ENCODE measurements around the gene LRFN3. TPM values are rescaled to one million over a fixed set of nuclear protein-coding genes. Genes with fewer than 3 reads are reported as not detected.

LRFN3 gene
- total RNA-seq, 6 donors from 2014 or later = 6.3 to 17.2 (median 11.8) TPM

DNA sequence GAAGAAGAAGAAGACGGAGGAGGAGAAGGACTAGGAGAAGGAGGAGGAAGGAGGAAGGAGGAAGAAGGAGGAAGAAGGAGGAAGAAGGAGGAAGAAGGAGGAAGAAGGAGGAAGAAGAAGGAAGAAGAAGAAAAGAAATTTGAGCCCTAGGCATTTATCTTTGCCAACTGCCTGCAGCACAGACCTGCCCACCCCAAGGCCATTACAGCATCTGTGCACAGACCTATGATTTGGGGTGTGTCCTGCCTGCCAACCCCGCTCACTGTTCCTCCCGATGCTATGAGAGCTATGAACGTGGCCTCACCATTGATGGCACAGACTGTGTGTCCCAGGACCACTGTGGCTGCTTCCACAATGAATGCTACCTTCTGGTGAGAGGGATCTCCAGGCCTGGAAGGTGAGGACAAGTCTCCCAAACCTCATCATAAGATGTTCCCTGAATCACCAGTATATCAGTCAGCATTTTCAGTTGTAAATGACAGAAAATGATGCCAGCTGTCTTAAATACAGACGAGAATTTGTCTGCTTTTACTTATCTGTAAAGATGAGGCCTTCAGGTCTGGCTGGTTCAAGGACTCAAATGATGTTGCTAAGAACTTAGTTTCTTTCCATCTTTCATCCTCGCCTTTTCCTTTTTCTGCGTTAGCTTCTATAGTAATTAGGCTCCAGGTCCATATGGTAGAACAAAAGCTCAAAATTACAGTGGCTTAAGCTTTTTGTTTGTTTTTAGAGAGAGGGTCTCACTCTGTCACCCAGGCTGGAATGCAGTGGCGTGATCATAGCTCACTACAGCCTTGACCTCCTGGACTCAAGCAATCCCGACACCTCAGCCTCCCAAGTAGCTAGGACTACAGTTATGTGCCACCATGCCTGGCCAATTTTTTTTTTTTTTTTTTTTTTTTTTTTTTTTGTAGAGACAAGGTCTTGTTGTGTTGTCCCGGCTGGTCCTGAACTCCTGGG lies 54.9 kb downstream of the LRFN3 start:
- TF ChIP-seq POLR2A (IDR thresholded peaks at IDR 0.05) (no peak), EP300 (IDR thresholded peaks at IDR 0.05) (no peak), POLR2AphosphoS5 (IDR thresholded peaks at IDR 0.05) (no peak)
- TF ChIP-seq, protein P1, sequence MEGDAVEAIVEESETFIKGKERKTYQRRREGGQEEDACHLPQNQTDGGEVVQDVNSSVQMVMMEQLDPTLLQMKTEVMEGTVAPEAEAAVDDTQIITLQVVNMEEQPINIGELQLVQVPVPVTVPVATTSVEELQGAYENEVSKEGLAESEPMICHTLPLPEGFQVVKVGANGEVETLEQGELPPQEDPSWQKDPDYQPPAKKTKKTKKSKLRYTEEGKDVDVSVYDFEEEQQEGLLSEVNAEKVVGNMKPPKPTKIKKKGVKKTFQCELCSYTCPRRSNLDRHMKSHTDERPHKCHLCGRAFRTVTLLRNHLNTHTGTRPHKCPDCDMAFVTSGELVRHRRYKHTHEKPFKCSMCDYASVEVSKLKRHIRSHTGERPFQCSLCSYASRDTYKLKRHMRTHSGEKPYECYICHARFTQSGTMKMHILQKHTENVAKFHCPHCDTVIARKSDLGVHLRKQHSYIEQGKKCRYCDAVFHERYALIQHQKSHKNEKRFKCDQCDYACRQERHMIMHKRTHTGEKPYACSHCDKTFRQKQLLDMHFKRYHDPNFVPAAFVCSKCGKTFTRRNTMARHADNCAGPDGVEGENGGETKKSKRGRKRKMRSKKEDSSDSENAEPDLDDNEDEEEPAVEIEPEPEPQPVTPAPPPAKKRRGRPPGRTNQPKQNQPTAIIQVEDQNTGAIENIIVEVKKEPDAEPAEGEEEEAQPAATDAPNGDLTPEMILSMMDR (IDR thresholded peaks at IDR 0.05) = no peak
- 79 to 84% methylated on average over 10 of the region's 10 CpGs for WGBS, 2 donors
- ATAC-seq (ENCODE audit: low FRiP score in 2 of 2) = no peak

DNA sequence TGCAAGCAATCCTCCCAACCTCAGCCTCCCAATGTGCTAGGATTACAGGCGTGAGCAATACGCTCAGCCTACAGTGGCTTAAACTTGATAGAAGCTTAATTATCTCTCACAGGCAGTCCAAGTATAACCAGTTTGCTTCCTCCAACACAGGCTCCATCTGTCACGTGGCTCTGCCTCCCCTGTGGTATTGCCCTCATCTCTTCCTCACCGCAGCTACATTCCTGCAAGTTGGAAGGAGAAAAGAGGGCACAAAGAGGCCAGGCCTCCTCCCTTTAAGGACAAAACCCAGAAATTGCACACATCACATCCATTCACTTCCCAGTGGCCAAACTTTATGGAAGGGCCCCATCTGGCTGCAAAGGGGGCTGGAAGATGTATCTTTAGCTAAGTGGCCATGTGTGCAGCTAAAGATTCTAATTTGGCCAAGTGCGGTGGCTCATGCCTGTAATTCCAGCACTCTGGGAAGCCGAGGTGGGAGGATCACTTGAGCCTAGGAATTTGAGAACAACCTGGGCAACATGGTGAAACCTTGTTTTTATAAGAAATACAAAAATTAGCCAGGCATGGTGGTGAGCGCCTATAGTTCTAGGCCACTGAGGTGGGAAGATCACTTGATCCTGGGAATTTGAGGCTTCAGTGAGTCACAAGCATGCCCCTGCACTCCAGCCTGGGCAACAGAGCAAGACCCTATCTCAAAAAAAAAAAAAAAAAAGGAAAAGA lies 55.7 kb downstream of the LRFN3 start:
- peaks cover 25 to 34% (median 27%) of the 10 kb centered on the region in 4 donors for H3K4me1 ChIP-seq
- WGBS, 2 donors = 83 to 87% methylated on average over 7 of the region's 7 CpGs
- no peaks in the 10 kb centered on the region for H3K36me3 ChIP-seq
- peaks cover 0 to 4% (median 0%) of the 10 kb centered on the region in 4 donors for H3K27me3 ChIP-seq
- ATAC-seq (ENCODE audit: low FRiP score in 2 of 2) (no peak), DNase-seq (no peak)
- H3K9me3 ChIP-seq = no peaks in the 10 kb centered on the region
- TF ChIP-seq, protein P1 (IDR thresholded peaks at IDR 0.05) = no peak
- no peak for TF ChIP-seq EP300 (IDR thresholded peaks at IDR 0.05)
- no peak for TF ChIP-seq POLR2A (IDR thresholded peaks at IDR 0.05)
- no peak for TF ChIP-seq POLR2AphosphoS5 (IDR thresholded peaks at IDR 0.05)
- H3K27ac ChIP-seq = no peak overlapping the region
- no peak overlapping the region for H3K4me3 ChIP-seq

More for the DNA sequence above, 54.9 kb downstream of the LRFN3 start:
- Histone ChIP-seq H3K36me3 (no peaks in the 10 kb centered on the region), H3K4me1 (peaks cover 20 to 31% (median 22%) of the 10 kb centered on the region in 4 donors), H3K27ac (no peak overlapping the region), H3K4me3 (no peak overlapping the region), H3K9me3 (no peaks in the 10 kb centered on the region), H3K27me3 (peaks cover 0 to 12% (median 0%) of the 10 kb centered on the region in 4 donors)
- no peak for DNase-seq

DNA sequence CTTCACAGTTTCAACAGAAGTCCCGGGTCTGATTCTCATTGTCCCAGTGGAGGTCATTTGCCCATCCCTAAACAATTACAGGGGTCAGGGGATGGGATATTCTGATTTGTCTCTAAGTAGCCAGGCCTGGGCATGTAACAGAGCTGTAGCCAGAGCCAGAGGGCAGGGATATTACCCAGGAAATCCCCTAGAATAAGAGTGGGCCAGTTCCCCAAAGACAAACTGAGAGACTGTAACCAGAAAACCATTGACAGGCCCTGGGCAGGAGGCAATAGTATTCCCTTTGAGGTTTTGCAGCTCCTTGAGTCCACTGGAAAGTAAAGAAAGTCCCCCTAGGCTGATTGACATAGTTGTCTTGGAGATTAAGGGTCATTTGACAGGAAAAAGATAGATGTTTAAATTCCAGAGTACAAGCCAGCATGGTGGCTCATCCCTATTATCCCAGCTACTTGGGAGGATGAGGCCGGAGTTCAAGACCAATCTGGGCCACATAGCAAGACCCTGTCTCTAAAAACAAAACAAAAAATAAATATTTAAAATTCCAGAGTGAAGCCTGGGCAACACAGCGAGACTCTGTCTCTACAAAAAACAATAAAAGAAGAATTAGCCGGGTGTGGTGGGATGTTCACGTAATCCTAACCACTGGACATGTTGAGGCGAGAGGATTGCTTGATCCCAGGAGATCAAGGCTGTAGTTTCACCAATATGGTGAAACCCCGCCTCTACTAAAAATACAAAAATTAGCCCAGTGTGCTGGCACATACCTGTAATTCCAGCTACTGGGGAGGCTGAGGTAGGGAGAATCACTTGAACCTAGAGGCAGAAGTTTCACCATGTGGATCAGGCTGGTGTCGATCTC lies 57.0 kb downstream of the LRFN3 start:
- TF ChIP-seq, protein P1 (IDR thresholded peaks at IDR 0.05) = no peak
- no peak for TF ChIP-seq EP300 (IDR thresholded peaks at IDR 0.05)
- no peak for TF ChIP-seq POLR2AphosphoS5 (IDR thresholded peaks at IDR 0.05)
- TF ChIP-seq POLR2A (IDR thresholded peaks at IDR 0.05) = no peak
- DNase-seq = no peak
- H3K9me3 ChIP-seq = no peaks in the 10 kb centered on the region
- peaks cover 22 to 35% (median 24%) of the 10 kb centered on the region in 4 donors for H3K4me1 ChIP-seq
- H3K4me3 ChIP-seq = no peak overlapping the region
- 88 to 89% methylated on average over 8 of the region's 8 CpGs for WGBS, 2 donors
- no peaks in the 10 kb centered on the region for H3K27me3 ChIP-seq
- H3K36me3 ChIP-seq = peaks cover 0 to 9% (median 4%) of the 10 kb centered on the region in 4 donors
- no peak for ATAC-seq (ENCODE audit: low FRiP score in 2 of 2)
- no peak overlapping the region for H3K27ac ChIP-seq

DNA sequence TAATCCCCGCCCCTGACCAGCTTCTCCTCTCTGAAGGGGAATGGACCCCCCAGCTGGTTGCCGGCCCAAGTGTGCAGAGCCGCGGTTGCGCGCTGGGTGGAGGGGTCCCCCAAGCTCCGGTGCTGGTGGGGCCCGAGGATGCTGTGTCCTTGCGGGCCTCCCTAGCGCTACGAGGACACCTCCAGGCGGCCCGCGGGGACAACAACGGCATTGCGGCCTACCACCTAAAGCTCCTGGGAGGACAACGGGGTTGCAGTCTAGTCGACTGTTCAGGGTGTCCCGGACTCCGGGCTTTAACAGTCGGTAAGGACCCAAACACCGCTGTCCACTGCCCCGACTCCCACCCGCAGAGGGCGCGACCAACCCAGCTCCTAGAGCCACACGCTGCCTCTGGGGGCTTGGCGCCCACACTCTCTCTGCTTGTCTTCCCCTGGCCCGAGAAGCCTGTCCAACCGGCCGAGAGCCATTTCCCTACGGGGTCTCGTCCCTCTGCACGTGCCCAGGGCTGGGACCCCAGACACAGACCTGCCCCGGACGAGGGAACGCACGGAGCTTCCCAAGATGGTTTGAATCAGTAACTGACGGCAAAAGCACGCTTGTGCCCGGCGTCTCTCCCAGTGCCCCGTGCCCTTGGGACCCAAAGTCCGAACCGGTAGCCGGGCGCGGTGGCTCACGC lies 57.9 kb downstream of the LRFN3 start:
- Histone ChIP-seq H3K4me1 (peaks cover 22 to 36% (median 25%) of the 10 kb centered on the region in 4 donors), H3K36me3 (peaks cover 0 to 16% (median 4%) of the 10 kb centered on the region in 4 donors), H3K4me3 (peak overlapping the region; percentile 16 to 99 (median 70)), H3K9me3 (no peaks in the 10 kb centered on the region), H3K27ac (peak overlapping the region in 2 of 4 donors; percentile 79 to 87), H3K27me3 (no peaks in the 10 kb centered on the region)
- no peak for TF ChIP-seq EP300 (IDR thresholded peaks at IDR 0.05)
- TF ChIP-seq POLR2AphosphoS5 (IDR thresholded peaks at IDR 0.05) = no peak
- TF ChIP-seq POLR2A (IDR thresholded peaks at IDR 0.05) = no peak
- TF ChIP-seq, protein P1 (IDR thresholded peaks at IDR 0.05) = no peak
- 41 to 58% methylated on average over 28 to 34 of the region's 49 CpGs for WGBS, 2 donors
- DNase-seq (peak; percentile 25 to 79), ATAC-seq (ENCODE audit: low FRiP score in 2 of 2) (peak in 1 of 2 donors; percentile 4)
